Upper lobe of right lung (tissue), 1 donor: Measurements from ENCODE around the gene OR9I1. TPM values are rescaled to one million over a fixed set of nuclear protein-coding genes. Genes with fewer than 3 reads are reported as not detected.

Source experiments
- ATAC-seq: fragments of 200-7000 bp; cut with Tn5 transposase; one replicate; pipeline ENCODE4 v1.9.1; 2020; ENCODE audit warnings: mild to moderate bottlenecking, moderate library complexity
- DNase-seq: peaks from one replicate; pipeline ENCODE4 v3.0.0-alpha.2; 2020
- H3K27ac ChIP-seq: fragments of 200-600 bp; one replicate; pipeline ENCODE4 v1.8.0; 2022
- H3K27me3 ChIP-seq: fragments of 200-600 bp; one replicate; pipeline ENCODE4 v1.8.0; 2022; ENCODE audit warnings: mild to moderate bottlenecking
- H3K36me3 ChIP-seq: fragments of 200-600 bp; one replicate; pipeline ENCODE4 v1.8.0; 2022
- H3K4me1 ChIP-seq: fragments of 200-600 bp; one replicate; pipeline ENCODE4 v1.8.0; 2022
- H3K4me3 ChIP-seq: fragments of 200-600 bp; one replicate; pipeline ENCODE4 v1.8.0; 2022; ENCODE audit warnings: mild to moderate bottlenecking
- H3K9me3 ChIP-seq: fragments of 200-600 bp; one replicate; pipeline ENCODE4 v1.8.0; 2022
- intact Hi-C: fragments of 100-400 bp; cut with DNase I; formaldehyde crosslinking; loops from one replicate; pipeline ENCODE4 v1.11.0; 2022
- total RNA-seq: library from RNA; stranded (reverse); fragmentation: NEBNext Ultra II Directional; extraction: Animal tissue kit (Norgen Biotek cat#: 25700); gene quantifications from one replicate; pipeline ENCODE4 v1.2.1, GENCODE V29; 2021
- TF ChIP-seq, protein P1 (sequence below): fragments of 200-600 bp; IDR thresholded peaks from one replicate; pipeline ENCODE4 v1.8.0; 2022; ENCODE audit warnings: antibody characterized with exemption
- donor health status: DM: no; HTN: yes; CAD: no; lungs with severe emphysema.

The OR9I1 gene
- total RNA-seq, 1 donor from 2014 or later = not detected

DNA sequence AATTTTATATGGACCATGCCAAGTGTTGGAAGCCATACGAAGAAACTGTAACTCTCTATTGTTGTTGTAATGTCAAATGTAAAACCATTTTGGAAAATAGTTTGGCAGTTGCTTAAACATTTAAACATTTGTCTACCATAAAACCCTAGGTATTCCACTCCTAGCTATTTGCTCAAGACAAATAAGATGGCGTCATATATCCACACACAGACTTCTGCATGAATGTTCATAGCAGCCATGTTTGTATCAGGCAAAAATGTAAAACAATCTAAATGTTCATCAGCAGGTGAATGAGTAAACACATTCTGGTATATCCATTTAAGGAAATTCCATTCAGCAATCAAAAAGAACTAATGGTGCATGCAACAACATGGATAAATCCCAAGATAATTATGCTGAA lies 27.9 kb downstream of the OR9I1 start:
- intact Hi-C loops = no loop called here
- Histone ChIP-seq H3K27me3 (no peaks in the 10 kb centered on the region), H3K36me3 (no peaks in the 10 kb centered on the region), H3K4me3 (no peak overlapping the region), H3K4me1 (no peaks in the 10 kb centered on the region), H3K27ac (no peak overlapping the region), H3K9me3 (no peaks in the 10 kb centered on the region)
- DNase-seq (no peak), ATAC-seq (no peak)
- TF ChIP-seq, protein P1, sequence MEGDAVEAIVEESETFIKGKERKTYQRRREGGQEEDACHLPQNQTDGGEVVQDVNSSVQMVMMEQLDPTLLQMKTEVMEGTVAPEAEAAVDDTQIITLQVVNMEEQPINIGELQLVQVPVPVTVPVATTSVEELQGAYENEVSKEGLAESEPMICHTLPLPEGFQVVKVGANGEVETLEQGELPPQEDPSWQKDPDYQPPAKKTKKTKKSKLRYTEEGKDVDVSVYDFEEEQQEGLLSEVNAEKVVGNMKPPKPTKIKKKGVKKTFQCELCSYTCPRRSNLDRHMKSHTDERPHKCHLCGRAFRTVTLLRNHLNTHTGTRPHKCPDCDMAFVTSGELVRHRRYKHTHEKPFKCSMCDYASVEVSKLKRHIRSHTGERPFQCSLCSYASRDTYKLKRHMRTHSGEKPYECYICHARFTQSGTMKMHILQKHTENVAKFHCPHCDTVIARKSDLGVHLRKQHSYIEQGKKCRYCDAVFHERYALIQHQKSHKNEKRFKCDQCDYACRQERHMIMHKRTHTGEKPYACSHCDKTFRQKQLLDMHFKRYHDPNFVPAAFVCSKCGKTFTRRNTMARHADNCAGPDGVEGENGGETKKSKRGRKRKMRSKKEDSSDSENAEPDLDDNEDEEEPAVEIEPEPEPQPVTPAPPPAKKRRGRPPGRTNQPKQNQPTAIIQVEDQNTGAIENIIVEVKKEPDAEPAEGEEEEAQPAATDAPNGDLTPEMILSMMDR = no peak

DNA sequence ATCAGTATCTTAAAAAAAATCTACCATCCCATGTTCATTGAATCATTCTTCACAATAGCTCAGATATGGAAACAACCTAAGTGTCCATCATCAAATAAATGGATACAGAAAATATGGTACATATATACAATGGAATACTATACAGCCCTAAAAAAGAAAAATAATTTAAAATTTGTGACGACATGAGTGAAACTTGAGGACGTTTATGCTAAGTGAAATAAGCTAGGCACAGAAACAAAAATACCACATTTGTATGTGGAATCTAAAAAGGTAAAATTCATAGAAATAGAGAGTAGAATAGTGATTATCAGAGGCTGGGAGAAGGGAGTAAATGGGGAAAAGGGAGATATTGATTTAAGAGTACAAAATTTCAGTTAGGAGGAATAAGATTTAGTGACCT lies 38.8 kb downstream of the OR9I1 start:
- H3K4me1 ChIP-seq = no peaks in the 10 kb centered on the region
- H3K36me3 ChIP-seq = no peaks in the 10 kb centered on the region
- intact Hi-C loops = no loop called here
- ATAC-seq = no peak
- TF ChIP-seq, protein P1 = no peak
- peaks cover 4% of the 10 kb centered on the region for H3K9me3 ChIP-seq
- H3K4me3 ChIP-seq = no peak overlapping the region
- no peak for DNase-seq
- no peak overlapping the region for H3K27ac ChIP-seq
- H3K27me3 ChIP-seq = no peaks in the 10 kb centered on the region

DNA sequence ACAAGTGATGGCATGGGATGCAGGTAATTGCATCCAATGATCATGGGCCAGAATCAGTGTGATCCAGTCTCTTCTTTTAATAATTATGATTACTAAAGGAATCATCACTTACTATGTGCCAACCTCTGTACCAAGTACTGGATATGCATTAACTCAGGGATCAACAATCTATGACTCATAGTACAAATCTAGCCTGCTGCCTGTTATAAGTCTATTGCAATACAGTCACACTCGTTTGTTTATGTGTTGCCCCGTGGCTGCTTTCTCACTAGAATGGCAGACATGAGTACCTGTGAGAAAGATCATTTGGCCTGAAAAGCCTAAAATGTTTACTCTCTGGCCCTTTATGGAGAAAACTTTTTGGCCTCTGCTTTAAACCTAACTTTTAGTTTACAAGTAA lies 49.5 kb downstream of the OR9I1 start:
- H3K4me1 ChIP-seq = no peaks in the 10 kb centered on the region
- H3K4me3 ChIP-seq = no peak overlapping the region
- DNase-seq = no peak
- intact Hi-C loops = no loop called here
- H3K27me3 ChIP-seq = no peaks in the 10 kb centered on the region
- no peak overlapping the region for H3K27ac ChIP-seq
- TF ChIP-seq, protein P1 = no peak
- H3K36me3 ChIP-seq = no peaks in the 10 kb centered on the region
- H3K9me3 ChIP-seq = no peaks in the 10 kb centered on the region
- ATAC-seq = no peak

DNA sequence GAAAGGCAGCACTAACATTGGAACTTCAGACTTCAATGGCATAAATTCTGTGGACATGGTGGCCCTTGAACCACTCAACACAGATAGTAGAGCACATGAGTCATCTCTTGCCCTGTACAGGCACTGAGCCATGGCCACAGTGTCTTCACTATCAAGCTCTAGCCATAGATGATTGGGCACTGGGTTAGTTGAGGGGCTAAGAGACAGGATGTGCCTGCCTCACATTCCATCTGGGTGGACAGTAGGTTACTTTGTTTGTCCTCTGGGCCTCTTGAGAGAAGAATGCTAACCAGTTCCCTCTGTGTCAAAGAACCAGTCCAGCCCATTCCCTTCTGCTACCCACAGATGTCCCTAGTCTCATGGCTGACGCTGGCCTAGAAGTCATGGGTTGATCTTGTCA lies 54.7 kb downstream of the OR9I1 start:
- Histone ChIP-seq H3K4me1 (no peaks in the 10 kb centered on the region), H3K36me3 (no peaks in the 10 kb centered on the region), H3K27me3 (no peaks in the 10 kb centered on the region), H3K27ac (no peak overlapping the region), H3K4me3 (no peak overlapping the region), H3K9me3 (no peaks in the 10 kb centered on the region)
- TF ChIP-seq, protein P1 = no peak
- no peak for ATAC-seq
- DNase-seq = no peak
- intact Hi-C loops = no loop called here

DNA sequence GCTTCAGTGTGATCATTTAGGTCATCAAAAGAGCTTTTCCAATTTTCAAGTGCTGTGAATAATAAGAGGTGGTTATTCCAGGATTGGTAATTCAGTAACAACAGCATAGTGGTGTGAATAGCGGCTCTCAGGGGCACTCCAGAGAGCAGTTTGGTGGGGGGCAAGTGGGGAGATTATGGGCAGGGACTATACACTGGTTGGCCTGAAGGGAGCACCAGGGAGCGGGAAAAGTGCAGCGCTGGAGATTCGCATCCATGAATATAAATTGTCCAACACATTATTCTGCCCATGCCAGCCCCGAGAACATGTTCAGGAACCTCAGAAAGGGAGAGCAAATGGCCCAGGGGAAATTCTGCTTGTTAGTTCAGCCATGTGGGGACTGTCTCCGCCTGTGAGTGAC lies 56.7 kb downstream of the OR9I1 start:
- H3K27ac ChIP-seq = no peak overlapping the region
- no peak overlapping the region for H3K4me3 ChIP-seq
- no peaks in the 10 kb centered on the region for H3K36me3 ChIP-seq
- no peak for ATAC-seq
- TF ChIP-seq, protein P1 = no peak
- DNase-seq = no peak
- H3K27me3 ChIP-seq = no peaks in the 10 kb centered on the region
- intact Hi-C loops = no loop called here
- no peaks in the 10 kb centered on the region for H3K9me3 ChIP-seq
- no peaks in the 10 kb centered on the region for H3K4me1 ChIP-seq

DNA sequence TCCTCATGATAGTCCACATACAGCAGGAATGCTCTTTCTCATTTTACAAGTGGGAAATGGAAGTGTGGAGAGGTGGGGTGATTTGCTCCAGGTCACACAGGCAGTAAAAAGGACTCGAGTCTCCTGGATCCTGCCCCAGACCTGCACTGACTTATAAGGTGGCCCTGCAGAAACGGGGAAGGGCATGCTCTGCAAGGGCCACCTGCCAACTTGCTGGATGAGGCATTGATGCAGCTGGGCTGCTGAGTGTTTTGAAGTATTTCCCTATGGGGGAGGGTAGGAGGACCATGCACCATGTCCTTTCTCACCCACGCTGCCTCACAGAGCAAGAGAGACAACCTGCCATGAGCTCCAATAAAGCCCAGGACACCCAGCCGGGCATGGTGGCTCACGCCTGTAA lies 57.6 kb downstream of the OR9I1 start:
- ATAC-seq (no peak), DNase-seq (no peak)
- TF ChIP-seq, protein P1 = no peak
- Histone ChIP-seq H3K27me3 (no peaks in the 10 kb centered on the region), H3K4me1 (no peaks in the 10 kb centered on the region), H3K27ac (no peak overlapping the region), H3K4me3 (no peak overlapping the region), H3K9me3 (no peaks in the 10 kb centered on the region), H3K36me3 (no peaks in the 10 kb centered on the region)
- intact Hi-C loops = no loop called here
